ENCODE measurements around the gene UNC93B1. TPM values are rescaled to one million over a fixed set of nuclear protein-coding genes. Genes with fewer than 3 reads are reported as not detected.
A peak's percentile ranks its signal among the peaks of the same experiment; 100 is the strongest.

UNC93B1 gene
- total RNA-seq, 1 experiment from 2014 or later = 23.3 TPM

- H3K56ac ChIP-seq (ENCODE audit: insufficient read length, low read depth, low read length) = no peak overlapping the region
- H2BK15ac ChIP-seq (ENCODE audit: low read depth, low read length) = no peak overlapping the region
- H3K23me2 ChIP-seq (ENCODE audit: insufficient read length, low read depth, low read length, poor library complexity, severe bottlenecking) = peaks cover 4% of the 10 kb centered on the region
- peak overlapping the region; percentile 69 to 79 for H3K4me3 Mint-ChIP-seq
- no peaks in the 10 kb centered on the region for H3K79me1 ChIP-seq (ENCODE audit: insufficient read depth, low read depth, low read length, poor library complexity, severe bottlenecking)
- H3K14ac ChIP-seq (ENCODE audit: insufficient read depth, low read length) = no peak overlapping the region
- no peaks in the 10 kb centered on the region for H3K9me3 ChIP-seq (ENCODE audit: control insufficient read depth, low read depth, low read length)
- no CpG with 5 or more reads among the region's 9 CpGs for WGBS (ENCODE audit: extremely low coverage, insufficient read length, low lambda C conversion rate)
- no peak overlapping the region for H3K27ac ChIP-seq (ENCODE audit: insufficient read length, low read depth, low read length)
- H4K91ac ChIP-seq (ENCODE audit: insufficient read length, low read depth, low read length) = no peak overlapping the region
- no peak overlapping the region for H2BK120ac ChIP-seq (ENCODE audit: low read depth, low read length, poor library complexity, severe bottlenecking)
- peaks cover 0 to 2% (median 0%) of the 10 kb centered on the region in 3 experiments; a peak in 2 of 7 replicates for H3K36me3 Mint-ChIP-seq (ENCODE audit: insufficient read depth in 1 of 3, low read depth in 3 of 3)
- no peak for DNase-seq
- H3K9me3 Mint-ChIP-seq = no peaks in the 10 kb centered on the region; a peak in 1 of 5 replicates
- no peak overlapping the region for H4K8ac ChIP-seq (replicated peaks; ENCODE audit: insufficient read length, low read depth, low read length)
- no peak overlapping the region for H3K18ac ChIP-seq (ENCODE audit: insufficient read length, low read depth, low read length)
- H2BK20ac ChIP-seq (ENCODE audit: low read depth, low read length, poor library complexity, severe bottlenecking) = no peak overlapping the region
- no peak overlapping the region for H3K27ac Mint-ChIP-seq
- H4K5ac ChIP-seq (ENCODE audit: insufficient read length, low read depth, low read length) = no peak overlapping the region
- H3K4me1 ChIP-seq (ENCODE audit: insufficient read depth, low read length) = no peaks in the 10 kb centered on the region; the same call in 1 of the 2 replicates
- H3K4me2 ChIP-seq (ENCODE audit: insufficient read depth, insufficient read length, low read length) = no peak overlapping the region
- peaks cover 12% of the 10 kb centered on the region for H3K27me3 Mint-ChIP-seq (ENCODE audit: low read depth)
- H2BK12ac ChIP-seq (ENCODE audit: insufficient read length, low read depth, low read length) = no peak overlapping the region
- no peak overlapping the region for H3K23ac ChIP-seq (ENCODE audit: insufficient read length, low read depth, low read length)
- H3K79me2 ChIP-seq (ENCODE audit: insufficient read depth, low read length) = no peaks in the 10 kb centered on the region
- TF ChIP-seq CTCF (conservative IDR thresholded peaks at IDR 0.05) = no peak
- no peaks in the 10 kb centered on the region for H4K20me1 ChIP-seq (ENCODE audit: control insufficient read depth, insufficient read depth, insufficient read length)
- H3K4me1 Mint-ChIP-seq = peaks cover 14 to 18% of the 10 kb centered on the region in 2 experiments
- no peak overlapping the region for H2AK5ac ChIP-seq (ENCODE audit: insufficient read length, low read length)
- H3K9ac ChIP-seq (ENCODE audit: extremely low read depth, insufficient read length, low read length) = no peak overlapping the region
- H2BK5ac ChIP-seq (ENCODE audit: insufficient read length, low read length) = no peak overlapping the region
- H3K4ac ChIP-seq (ENCODE audit: low read depth, low read length) = no peak overlapping the region
- no peak overlapping the region for H3T11ph ChIP-seq (ENCODE audit: low read length)
- H2AFZ ChIP-seq (ENCODE audit: low read length) = no peak overlapping the region
- H3K27me3 ChIP-seq (ENCODE audit: insufficient read depth, low read length) = no peaks in the 10 kb centered on the region
Observed at GRCh38 chr11:68002575-68002937, 1.3 kb downstream of the UNC93B1 start.

Data from H9 (cell line).